Activated T-cell treated with anti-CD3 and anti-CD28 coated beads, Interleukin-2, amount 50 U/mL, for 4 hours (primary cell): ENCODE measurements around the gene FITM2. TPM values are rescaled to one million over a fixed set of nuclear protein-coding genes. Genes with fewer than 3 reads are reported as not detected.
"Not testable (repeated sequence)": the region's sequence is repeated elsewhere in the genome, so short reads cannot be mapped to it uniquely, and the experiment has no call there.

Source experiments
- ATAC-seq, 2 donors: fragments of 200-7000 bp; cut with Tn5 transposase; one replicate each; pipeline ENCODE4 v1.10.0; 2021
- DNase-seq: peaks from one replicate; pipeline ENCODE4 v3.0.0-alpha.2; 2020
- H3K27me3 Mint-ChIP-seq: one replicate; pipeline ENCODE4 v1.8.0; 2021; ENCODE audit warnings: low read depth, mixed read lengths
- H3K36me3 Mint-ChIP-seq: one replicate; pipeline ENCODE4 v1.8.0; 2022; ENCODE audit warnings: mixed read lengths; ENCODE audit not compliant: insufficient read depth
- H3K4me1 Mint-ChIP-seq: one replicate; pipeline ENCODE4 v1.8.0; 2021; ENCODE audit warnings: low read depth, mixed read lengths
- H3K4me3 Mint-ChIP-seq: one replicate; pipeline ENCODE4 v1.8.0; 2021; ENCODE audit warnings: mild to moderate bottlenecking, moderate library complexity, mixed read lengths
- H3K9me3 Mint-ChIP-seq: one replicate; pipeline ENCODE4 v1.8.0; 2021; ENCODE audit warnings: mixed read lengths
- total RNA-seq, 3 donors: library from RNA; stranded (reverse); gene quantifications; one replicate each; pipeline ENCODE4 v1.2.1, GENCODE V29; 2021

Gene FITM2, protein sequence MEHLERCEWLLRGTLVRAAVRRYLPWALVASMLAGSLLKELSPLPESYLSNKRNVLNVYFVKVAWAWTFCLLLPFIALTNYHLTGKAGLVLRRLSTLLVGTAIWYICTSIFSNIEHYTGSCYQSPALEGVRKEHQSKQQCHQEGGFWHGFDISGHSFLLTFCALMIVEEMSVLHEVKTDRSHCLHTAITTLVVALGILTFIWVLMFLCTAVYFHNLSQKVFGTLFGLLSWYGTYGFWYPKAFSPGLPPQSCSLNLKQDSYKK
- total RNA-seq, result 1 to 10 TPM; 1.7 to 2.1 (median 1.8) TPM

DNA sequence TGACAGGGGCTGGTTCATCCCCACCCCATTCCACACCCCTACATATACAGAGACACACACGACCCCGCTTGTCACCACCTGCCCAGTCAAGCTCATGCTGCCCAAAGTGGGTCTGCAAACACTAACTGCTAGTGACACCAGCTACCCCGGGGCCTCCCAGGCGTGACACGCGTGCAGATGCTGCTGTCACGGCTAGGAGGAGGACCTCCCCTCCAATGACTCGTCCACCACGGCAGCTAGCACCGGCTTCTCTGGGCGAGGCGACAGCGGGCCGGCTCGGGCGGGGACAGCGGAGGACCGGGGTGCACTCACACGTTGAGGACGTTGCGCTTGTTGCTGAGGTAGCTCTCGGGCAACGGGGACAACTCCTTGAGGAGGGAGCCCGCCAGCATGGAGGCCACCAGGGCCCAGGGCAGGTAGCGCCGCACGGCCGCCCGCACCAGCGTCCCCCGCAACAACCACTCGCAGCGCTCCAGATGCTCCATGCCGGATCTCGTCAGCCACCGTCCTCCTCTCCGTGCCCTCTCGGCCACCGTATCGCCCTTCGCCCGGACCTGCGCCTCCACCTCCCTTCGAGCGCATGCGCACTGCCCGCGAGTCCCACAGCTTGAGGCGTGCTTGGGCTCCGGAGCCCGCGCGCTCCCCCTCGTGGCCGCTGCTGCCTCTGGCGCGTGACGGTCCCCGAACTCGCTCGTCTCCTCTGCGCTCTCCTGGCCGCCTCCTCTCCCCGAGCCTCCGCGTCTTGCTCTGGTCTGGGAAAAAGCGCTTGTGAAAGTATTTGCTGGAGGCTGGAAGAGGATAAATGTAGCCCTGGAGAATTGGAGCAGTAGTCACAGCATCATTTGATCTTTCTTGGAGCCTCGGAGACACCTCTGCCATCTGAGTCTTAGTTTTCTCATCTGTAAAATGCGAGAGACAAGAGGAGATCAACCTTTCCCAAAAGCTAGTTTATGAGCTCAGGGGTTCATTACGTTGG, at the start of gene FITM2:
Gene FITM2, minus strand, starts transcription at position 539 of the 976 bp plus-strand sequence. Its CDS starts 54 bp downstream, at position 485.
- no peaks in the 10 kb centered on the region for H3K27me3 Mint-ChIP-seq
- DNase-seq, result peak; percentile 98
- no peaks in the 10 kb centered on the region for H3K9me3 Mint-ChIP-seq

DNA sequence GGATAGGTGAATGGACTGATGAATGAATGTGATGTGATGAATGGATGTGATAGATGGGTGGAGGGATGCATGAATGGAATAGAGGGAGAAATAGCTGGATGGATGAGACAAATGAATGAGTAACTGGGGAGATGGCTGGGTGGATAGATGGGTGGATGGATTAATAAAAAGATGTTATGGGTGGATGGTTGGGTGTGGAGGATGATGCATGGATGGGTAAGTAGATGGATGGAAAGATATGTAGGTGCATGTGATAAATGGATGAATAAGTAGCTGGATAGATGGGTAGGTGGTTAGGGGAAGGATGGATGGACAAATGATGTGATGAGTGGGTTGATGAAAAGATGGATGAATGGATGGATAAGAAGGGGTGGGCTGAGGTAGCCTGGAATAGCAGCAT, 49.2 kb upstream of the FITM2 start:
- ATAC-seq, result no peak
- Mint-ChIP-seq H3K9me3 (no peaks in the 10 kb centered on the region), H3K4me3 (no peak overlapping the region), H3K4me1 (no peaks in the 10 kb centered on the region), H3K36me3 (no peaks in the 10 kb centered on the region), H3K27me3 (peaks cover 5% of the 10 kb centered on the region)
- no peak for DNase-seq

More for the DNA sequence above, at the start of gene FITM2:
- peak within 1 kb of the TSS; percentile 85 for H3K4me3 Mint-ChIP-seq
- H3K4me1 Mint-ChIP-seq, result peaks cover 22% of the 10 kb centered on the region
- peaks cover 7% of the 10 kb centered on the region for H3K36me3 Mint-ChIP-seq
- peak; percentile 96 for ATAC-seq

DNA sequence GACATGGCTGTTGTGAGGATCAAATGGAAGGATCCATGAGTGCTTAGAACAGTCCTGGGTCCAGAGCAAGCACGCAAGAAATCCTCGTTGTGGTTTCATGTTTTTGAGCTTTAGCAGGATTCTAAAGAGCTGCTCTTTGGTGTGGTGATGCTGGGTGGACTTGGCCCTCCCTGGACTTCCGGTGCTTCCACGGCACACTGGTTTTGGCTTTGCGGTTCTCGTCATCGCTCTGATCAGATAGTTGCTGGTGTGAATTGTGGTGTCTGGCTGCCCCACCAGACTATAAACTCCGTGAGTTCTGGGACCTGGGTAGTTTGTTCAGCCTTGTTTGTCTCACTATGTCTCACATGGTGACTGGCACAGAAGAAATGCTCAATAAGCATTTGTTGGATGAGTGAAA, 47.8 kb upstream of the FITM2 start:
- no peak overlapping the region for H3K4me3 Mint-ChIP-seq
- H3K4me1 Mint-ChIP-seq, result no peaks in the 10 kb centered on the region
- no peak for DNase-seq
- H3K9me3 Mint-ChIP-seq, result no peaks in the 10 kb centered on the region
- H3K36me3 Mint-ChIP-seq, result no peaks in the 10 kb centered on the region
- peaks cover 7% of the 10 kb centered on the region for H3K27me3 Mint-ChIP-seq
- ATAC-seq, result no peak

DNA sequence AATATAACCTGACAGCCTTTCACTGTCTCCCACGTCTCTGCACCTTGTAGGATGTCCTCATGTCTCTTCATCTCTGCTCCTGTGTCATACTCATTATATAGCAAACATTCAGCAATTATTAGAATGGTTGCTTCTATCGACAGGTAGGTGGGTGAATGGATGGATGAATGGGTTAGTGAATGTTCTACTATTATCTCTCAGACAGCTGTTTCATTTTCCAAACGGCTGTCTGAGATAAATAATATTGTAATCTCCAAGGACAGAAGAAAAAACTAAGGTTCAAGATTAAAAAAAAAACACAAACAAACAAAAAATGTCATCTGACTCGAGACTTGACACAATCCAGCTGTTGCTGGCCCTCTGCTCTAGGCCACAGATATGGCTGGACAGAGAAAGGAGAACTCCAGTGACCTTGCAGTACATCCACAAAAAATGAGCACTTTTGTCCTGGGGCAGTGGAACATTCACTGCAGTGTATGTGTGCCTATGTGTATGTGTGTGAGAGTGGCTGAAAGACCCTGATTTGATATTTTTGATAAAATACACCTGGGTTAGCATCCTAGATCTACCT, 46.6 kb upstream of the FITM2 start:
- no peak for ATAC-seq
- H3K9me3 Mint-ChIP-seq, result no peaks in the 10 kb centered on the region

DNA sequence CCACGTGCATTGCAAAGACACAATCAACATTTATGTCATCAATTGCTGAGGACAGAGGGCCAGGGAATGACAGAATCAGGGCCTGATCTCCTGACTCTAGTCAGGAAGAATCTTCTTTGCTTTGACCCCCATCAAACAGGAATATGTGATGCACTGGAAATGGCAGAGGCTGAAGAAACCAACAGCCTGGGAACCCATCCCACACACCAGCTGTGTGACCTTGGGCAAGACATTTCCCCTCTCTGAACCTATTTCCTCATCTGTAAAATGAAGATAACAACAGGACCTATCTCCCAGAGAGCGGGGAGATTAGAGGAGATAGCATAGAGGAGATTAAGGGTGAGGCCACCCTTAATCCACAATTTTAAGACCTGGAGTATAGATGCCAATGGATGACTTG, 46.0 kb upstream of the FITM2 start:
- H3K27me3 Mint-ChIP-seq, result peaks cover 13% of the 10 kb centered on the region
- H3K36me3 Mint-ChIP-seq, result no peaks in the 10 kb centered on the region
- no peak for ATAC-seq
- no peak overlapping the region for H3K4me3 Mint-ChIP-seq
- no peaks in the 10 kb centered on the region for H3K9me3 Mint-ChIP-seq
- no peaks in the 10 kb centered on the region for H3K4me1 Mint-ChIP-seq
- no peak for DNase-seq

More for the DNA sequence above, 46.6 kb upstream of the FITM2 start:
- no peaks in the 10 kb centered on the region for H3K36me3 Mint-ChIP-seq
- no peak overlapping the region for H3K4me3 Mint-ChIP-seq
- H3K27me3 Mint-ChIP-seq, result peaks cover 7% of the 10 kb centered on the region
- H3K4me1 Mint-ChIP-seq, result no peaks in the 10 kb centered on the region
- no peak for DNase-seq

DNA sequence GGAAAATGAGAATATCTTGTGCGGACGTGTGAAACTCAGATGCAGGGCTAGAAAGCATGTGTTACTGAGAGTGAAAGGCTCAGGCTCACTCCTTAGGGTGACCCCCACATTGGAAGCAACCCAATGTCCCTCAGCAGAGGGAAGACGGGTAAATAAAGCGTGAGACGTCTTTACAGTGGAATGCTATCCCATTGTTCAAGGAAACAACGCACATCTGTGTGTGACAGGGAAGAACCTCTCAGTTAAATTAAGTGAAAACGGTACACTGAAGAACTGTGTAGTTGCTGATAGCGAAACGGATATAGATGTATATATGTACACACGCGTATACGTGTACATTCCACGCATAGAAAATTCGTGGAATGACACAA, 45.3 kb upstream of the FITM2 start:
- no peaks in the 10 kb centered on the region for H3K36me3 Mint-ChIP-seq
- no peak for ATAC-seq
- H3K4me1 Mint-ChIP-seq, result no peaks in the 10 kb centered on the region
- H3K9me3 Mint-ChIP-seq, result no peaks in the 10 kb centered on the region
- no peak overlapping the region for H3K4me3 Mint-ChIP-seq
- no peak for DNase-seq
- H3K27me3 Mint-ChIP-seq, result peaks cover 18% of the 10 kb centered on the region

DNA sequence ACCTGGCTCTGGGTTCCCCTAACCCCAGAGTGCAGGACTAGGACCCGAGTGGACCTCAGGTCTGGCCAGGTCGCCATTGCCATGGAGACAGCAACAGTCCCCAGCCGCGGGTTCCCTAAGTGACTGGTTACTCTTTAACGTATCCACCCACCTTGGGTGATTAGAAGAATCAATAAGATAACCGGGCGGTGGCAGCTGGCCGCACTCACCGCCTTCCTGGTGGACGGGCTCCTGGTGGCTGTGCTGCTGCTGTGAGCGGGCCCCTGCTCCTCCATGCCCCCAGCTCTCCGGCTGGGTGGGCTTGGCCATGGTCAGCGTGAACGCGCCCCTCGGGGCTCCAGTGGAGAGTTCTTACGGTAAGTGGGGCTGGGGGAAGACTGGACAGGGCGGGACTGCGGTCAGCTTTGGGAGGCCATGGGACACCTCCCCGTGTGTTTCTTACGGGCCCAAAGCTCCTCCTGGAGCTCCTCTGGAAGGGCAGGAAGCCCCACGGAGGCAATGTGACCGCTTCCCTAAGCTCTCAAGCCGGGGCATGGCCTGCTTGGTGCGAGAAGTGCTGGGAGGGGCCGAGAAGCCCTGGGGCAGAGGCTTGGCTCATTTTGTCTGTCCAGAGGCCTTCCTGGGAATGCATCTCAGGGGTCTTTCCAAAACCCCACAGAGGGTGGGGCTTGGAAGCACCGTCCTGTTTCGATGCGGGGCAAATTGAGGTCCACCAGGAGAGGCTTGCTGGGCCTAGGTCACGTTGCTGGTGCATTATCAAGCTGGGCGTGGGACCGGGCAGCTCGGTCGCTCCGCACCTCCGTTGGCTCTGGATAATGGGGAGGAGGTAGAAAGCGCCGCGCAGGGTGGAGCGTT, 44.7 kb upstream of the FITM2 start, which contains the start of gene HNF4A:
Gene HNF4A, plus strand, starts transcription at position 202 of the 855 bp plus-strand sequence. Its CDS starts 106 bp downstream, at position 308.
- no peaks in the 10 kb centered on the region for H3K4me1 Mint-ChIP-seq

DNA sequence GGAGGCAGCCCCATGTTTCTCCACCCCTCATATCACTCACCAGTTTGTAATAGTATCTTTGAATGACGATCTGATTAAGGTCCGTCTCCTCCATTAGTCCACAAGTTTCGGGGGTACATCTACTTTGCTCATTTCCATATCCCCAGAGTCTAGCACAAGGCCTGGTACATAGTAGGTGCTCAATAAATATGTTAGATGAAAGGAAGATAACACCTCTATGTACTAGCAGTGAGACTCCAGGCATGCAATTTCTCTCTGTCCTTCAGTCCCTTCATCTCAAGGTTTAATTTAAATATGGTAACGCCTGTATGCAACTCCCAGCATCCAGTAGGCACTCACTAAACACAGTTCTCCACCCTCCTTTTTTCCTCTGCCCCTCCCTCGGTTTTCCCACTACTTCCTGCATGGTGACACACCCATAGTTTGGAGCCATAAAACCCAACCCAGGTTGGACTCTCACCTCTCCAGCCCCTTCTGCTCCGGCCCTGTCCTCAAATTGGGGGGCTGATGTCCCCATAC, 44.0 kb upstream of the FITM2 start:
- Mint-ChIP-seq H3K27me3 (peaks cover 20% of the 10 kb centered on the region), H3K36me3 (no peaks in the 10 kb centered on the region), H3K4me1 (no peaks in the 10 kb centered on the region), H3K9me3 (no peaks in the 10 kb centered on the region), H3K4me3 (no peak overlapping the region)
- ATAC-seq, result no peak
- DNase-seq, result no peak

More for the DNA sequence above, 44.7 kb upstream of the FITM2 start, which contains the start of gene HNF4A:
- H3K27me3 Mint-ChIP-seq, result peaks cover 18% of the 10 kb centered on the region
- no peak within 1 kb of the TSS for H3K4me3 Mint-ChIP-seq
- no peak for ATAC-seq
- H3K36me3 Mint-ChIP-seq, result no peaks in the 10 kb centered on the region
- DNase-seq, result no peak
- no peaks in the 10 kb centered on the region for H3K9me3 Mint-ChIP-seq

DNA sequence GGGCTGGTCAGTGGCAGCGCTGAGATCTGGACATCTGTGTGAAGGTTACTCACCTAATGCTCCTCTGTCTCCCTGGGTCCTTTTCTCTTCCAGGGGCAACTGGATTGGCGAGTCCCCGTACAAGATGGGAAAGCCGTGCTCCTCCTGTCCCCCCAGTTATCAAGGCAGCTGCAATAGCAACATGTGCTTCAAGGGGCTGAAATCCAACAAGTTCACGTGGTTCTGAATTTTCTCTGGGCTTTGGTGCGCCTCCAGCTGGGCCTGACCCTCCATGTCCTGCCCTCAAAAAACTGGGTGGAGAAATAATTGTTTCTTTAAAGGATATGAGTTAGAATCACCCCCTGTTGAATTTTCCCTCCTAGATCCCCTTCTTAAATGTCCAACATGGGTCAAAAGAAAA, 39.6 kb upstream of the FITM2 start:
- peaks cover 21% of the 10 kb centered on the region for H3K27me3 Mint-ChIP-seq

DNA sequence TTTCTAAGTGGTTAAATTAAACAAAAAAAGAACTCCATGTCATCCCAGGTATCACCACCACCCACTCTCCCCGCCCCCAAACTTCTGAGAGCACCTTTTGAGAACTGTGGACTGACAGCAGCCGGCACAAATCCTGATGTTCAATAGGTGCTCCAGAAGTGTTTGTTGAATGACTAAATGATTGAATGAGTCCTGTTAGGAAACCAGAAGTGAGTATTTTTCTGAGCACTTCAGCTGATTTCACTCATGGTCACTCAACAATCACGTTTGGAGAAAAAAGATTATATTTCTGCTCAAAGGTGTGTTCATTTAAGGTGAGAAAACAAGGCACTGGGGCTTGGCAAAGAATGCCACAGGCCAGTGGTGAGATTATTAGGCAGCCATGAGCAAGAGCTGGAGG, 38.3 kb upstream of the FITM2 start:
- no peak for ATAC-seq
- peaks cover 17% of the 10 kb centered on the region for H3K27me3 Mint-ChIP-seq
- H3K36me3 Mint-ChIP-seq, result no peaks in the 10 kb centered on the region
- no peaks in the 10 kb centered on the region for H3K4me1 Mint-ChIP-seq
- no peak for DNase-seq
- no peak overlapping the region for H3K4me3 Mint-ChIP-seq
- no peaks in the 10 kb centered on the region for H3K9me3 Mint-ChIP-seq

More for the DNA sequence above, 39.6 kb upstream of the FITM2 start:
- Mint-ChIP-seq H3K9me3 (no peaks in the 10 kb centered on the region), H3K4me3 (no peak overlapping the region), H3K36me3 (no peaks in the 10 kb centered on the region), H3K4me1 (no peaks in the 10 kb centered on the region)
- DNase-seq, result no peak
- ATAC-seq, result no peak

DNA sequence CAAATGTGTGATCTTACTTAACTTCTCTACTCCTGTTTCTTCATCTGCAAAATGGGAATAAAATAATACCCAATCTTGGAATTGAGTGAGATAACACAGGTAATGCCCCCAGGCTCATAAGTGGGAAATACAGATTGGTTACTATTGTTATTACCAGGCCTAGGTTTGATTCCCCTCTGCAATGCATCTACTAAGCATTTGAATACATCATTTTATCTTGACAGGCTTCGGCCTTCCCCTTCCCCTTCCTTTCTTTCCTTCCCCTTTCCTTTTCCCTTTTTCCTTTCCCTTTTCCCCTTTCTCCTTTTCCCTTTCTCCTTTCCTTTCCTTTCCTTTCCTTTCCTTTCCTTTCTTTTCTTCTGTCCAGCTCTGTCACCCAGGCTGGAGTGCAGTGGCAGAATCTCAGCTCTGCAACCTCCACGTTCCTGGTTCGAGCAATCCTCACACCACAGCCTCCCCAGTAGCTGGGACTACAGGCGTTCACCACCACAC, 37.2 kb upstream of the FITM2 start:
- Mint-ChIP-seq H3K9me3 (no peaks in the 10 kb centered on the region), H3K27me3 (peaks cover 20% of the 10 kb centered on the region), H3K36me3 (no peaks in the 10 kb centered on the region), H3K4me1 (no peaks in the 10 kb centered on the region), H3K4me3 (no peak overlapping the region)
- DNase-seq (no peak), ATAC-seq (no peak)

DNA sequence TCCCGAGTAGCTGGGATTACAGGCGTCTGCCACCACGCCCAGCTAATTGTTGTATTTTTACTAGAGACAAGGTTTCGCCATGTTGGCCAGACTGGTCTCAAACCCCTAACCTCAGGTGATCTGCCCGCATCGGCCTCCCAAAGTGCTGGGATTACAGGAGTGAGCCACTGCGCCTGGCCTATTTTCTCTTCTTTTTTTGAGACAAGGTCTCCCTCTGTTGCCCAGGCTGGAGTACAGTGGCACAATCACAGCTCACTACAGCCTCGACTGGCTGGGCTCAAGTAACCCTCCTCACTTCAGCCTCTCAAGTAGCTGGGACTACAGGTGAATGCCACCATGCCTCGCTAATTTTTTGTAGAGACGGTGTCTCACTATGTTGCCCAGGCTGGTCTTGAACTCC, 34.9 kb upstream of the FITM2 start:
- not testable (repeated sequence) for DNase-seq, H3K4me1 Mint-ChIP-seq

DNA sequence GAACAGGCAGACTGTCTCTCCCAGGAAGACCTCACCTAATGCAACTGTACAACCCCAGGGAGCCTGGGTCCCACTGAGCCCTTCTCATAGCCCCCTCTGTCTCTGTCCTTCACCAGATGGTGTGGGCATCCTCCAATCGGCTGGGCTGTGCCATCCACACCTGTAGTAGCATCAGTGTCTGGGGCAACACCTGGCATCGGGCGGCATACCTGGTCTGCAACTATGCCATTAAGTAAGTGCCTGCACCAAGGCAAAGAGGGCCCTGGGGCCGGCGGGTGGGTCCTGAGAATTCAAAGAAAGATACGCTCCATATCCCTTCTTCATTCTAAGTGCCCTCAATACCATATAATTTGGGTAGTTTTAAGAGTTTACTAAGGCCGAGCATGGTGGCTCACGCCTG, 34.1 kb upstream of the FITM2 start:
- H3K4me3 Mint-ChIP-seq, result no peak overlapping the region
- no peaks in the 10 kb centered on the region for H3K4me1 Mint-ChIP-seq
- H3K36me3 Mint-ChIP-seq, result no peaks in the 10 kb centered on the region
- ATAC-seq (no peak), DNase-seq (no peak)
- no peaks in the 10 kb centered on the region for H3K9me3 Mint-ChIP-seq
- H3K27me3 Mint-ChIP-seq, result peaks cover 8% of the 10 kb centered on the region

More for the DNA sequence above, 34.9 kb upstream of the FITM2 start:
- not testable (repeated sequence) for H3K27me3 Mint-ChIP-seq, ATAC-seq, H3K4me3 Mint-ChIP-seq, H3K9me3 Mint-ChIP-seq, H3K36me3 Mint-ChIP-seq
